NAMALWA (cell line): ENCODE data around the gene NECAB3.

ENCODE experiments used
- DNase-seq: peaks from one replicate; pipeline ENCODE4 v3.0.0-alpha.2; 2015; ENCODE audit warnings: low spot score

The NECAB3 gene

DNA sequence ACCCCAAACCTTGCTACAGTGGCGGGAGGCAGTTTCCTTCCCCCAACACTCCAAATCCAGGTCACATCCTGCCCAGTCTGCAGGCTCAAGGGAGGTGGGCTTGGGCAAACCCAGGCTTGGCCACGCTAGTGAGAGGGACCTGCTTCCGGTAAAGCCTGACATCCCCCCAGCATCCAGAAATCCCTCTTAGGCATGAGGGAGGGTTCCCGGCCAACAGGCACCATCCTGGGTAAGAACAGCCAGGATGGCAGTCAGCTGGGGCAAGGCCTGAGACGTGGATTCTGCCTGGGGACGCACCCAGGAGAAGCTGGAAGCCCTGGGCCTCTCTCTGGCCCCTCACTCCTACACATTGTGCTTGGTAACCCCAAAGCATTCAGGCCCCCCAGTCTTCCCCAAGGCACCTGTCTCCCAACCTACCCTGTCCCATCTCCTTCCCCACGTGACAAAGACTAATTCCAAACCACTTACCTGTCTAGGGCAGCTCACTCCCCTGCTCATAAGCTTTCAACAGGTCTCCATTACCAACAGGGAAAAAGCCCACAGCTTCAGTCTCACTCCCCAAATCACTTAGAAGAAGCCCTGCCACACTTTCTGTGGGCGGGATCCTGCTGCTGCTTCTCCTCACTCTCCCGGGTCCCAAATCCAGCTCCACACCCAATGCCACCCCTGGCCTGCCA lies 10.0 kb downstream of the NECAB3 start:
- no peak for DNase-seq

DNA sequence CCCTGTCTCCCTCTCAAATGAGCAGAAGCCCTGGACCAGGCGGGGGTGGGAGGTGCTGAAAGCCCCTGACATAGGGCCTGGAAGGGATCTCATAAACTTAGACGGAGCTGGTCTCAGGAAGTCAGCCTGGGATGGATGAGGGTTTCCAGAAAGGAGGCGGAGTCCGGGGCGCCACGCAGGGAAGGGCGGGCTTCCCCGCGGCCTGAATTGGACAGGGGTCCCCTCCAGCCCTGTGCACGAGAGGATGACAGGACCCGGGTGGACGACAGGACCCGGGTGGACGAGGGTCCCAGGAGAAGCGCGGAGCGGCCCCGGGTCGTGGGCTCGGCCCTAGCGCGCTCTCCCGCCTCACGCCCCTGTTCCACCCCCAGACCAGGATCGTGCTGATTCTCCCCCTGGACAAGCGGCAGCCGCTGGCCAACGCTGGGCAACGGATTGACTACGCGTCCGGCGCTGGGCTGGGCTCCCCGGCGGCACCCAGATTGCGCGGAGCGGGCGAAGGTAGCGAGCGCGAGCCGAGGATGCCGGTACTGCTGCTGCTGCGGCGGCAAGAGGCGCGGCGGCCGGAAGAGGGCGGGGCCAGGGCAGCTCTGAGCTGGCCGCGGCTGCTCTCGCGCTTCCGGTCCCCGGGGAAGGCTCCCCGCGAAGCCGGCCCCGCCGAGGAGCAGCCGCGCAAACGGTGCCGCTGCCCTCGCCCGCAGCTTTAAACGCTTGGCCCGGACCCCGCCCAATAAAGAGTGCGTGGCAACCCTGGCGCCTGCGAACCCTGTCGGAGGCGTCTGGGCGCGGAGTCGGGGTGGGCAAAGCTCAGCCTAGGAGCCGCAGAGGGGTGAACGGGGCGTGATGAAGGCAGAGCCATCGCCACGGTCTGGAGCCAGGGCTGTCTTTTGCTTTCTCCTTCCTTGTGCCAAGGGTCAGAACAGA lies 10.8 kb downstream of the NECAB3 start:
- DNase-seq, result peak; percentile 80

DNA sequence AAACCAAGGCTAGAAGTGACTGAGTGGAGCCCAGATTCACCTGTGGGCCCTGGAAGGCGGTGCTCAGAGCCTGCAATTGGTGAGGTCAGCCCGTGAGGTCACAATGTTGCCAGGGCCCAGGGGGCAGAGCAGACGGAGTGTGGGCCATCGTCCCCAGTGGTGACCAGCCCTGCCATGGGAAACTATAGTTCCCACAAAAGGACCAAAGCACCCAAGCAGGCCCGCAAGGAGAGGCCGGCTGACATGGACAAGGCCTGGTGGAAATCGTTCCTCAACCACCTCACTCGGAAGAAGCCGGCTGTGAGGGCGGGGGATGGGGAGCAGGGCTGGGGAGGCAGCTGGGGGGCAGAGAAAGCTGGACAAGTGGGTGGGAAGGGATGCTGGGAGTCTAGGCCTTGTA lies 12.1 kb downstream of the NECAB3 start, which contains the start of gene C20orf144:
Gene C20orf144 (plus strand): TSS at position 156 of the 400 bp plus-strand sequence. CDS start 19 bp downstream, at position 175.
- DNase-seq, result no peak

DNA sequence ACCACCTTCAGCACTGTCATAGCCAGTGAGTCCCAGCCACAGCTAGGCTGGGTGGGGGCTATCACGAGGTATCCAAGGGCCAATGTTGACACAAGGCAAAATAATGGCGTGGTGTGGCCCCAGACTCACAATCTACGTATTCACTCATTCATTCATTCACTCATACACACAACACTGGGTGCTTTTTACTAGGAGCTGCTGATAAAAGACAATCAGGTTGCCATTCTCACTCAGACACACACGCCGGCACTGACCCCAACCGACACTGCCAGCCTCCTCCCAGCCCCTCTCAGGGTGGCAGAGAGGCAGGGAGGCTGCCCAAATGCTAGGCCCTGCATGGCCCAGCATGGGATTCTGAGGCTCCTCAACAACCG lies 13.6 kb downstream of the NECAB3 start:
- DNase-seq, result no peak

DNA sequence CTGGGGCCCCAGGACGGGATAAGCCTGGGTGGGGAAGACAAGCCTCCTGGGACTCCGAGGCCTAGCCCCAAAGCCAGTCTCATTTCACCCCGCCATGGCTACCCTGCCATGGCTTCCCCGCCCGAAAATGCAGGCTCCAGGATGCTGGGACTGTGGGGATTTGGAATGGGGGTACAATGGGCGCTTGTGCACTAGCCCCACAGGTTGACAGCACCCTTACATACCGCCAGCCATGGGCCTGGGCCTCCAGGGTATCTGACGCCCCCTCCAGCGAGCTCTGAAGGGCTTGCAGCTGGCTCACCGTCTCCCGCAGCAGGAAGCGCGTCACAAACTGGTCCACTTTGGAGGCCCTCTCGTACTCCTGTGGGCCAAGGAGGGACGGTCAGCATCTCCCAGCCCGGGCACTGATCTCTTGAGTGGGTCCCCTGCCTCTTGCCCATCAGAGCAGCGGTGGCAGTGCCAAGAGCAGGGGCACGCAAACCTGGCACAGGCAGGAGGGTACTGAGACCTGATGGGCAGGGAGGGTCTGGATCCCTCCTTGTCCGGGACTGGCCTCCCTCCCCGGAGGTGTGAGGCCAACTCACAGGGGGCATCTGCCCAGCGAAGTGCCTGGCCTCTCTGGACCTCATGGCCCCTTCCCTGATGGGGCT lies 14.1 kb downstream of the NECAB3 start:
- DNase-seq, result no peak

DNA sequence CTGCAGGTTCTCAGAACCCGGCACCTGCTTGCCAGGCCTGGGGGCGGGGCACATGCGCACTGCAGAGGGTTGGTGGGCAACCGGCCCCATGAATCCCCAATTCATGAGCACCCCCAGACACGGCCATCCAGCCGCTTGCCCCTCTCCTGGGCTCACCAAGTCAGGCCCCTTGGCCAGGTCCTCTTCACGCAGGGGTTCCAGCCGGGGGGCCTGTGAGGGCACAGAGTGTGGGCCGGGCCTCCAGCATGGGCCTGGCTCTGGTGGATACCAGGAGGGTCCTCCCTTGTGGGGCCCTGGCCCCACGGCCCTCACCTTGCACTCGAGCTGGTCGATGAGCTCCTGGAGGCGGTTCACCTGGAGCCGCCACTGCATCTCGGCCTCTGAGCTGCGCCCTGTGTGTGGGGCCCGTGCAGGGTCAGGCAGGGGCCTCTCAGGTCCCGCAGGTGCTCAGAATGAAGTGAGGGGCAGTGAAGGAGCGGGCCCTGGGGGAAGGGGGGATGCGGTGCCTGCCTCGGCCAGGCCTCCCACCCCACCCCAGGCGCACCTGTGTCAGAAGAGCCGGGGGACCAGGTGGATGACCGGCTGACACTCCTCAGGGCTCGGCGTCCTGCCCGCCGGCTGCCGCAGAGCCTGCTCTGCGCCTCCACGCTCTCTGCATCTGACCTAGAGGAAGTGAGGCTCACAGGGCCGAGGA lies 14.7 kb downstream of the NECAB3 start:
- no peak for DNase-seq

DNA sequence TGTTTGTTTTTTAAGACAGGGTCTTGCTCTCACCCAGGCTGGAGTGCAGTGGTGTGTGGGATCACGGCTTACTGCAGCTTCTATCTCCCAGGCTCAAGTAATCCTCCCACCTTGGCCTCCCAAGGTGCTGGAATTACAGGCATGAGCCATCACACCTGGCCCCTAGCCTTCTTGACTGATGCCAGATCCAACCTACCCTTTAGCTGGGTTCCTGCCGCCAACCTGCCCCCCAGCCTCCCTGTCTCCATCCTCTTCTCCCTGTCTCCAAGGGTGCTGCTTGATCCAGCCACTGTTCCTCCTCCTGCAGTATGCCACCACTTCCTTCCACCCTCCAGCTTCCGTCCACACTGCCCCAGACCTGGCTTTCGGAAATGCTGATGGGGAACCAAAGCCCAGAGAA lies 15.3 kb downstream of the NECAB3 start:
- no peak for DNase-seq

DNA sequence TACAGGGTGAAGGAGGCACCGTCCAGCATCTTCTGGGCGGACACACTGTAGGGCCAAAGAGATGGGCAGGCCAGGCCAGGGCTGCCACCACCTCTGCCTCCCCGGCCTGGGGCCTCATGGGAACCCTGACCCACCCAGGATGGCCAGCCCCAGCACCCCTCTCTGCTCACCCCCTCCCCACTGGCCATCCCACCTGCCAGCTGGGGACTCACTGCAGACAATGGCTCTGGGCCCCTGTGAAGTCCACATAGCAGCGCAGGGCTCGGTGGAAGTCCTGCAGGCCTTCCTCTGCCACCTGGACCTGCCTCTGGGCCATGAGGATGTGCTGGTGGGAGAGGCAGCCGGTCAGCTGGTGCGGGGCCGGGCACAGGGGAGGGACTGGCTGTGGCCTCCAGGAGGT lies 15.7 kb downstream of the NECAB3 start:
- DNase-seq, result no peak

DNA sequence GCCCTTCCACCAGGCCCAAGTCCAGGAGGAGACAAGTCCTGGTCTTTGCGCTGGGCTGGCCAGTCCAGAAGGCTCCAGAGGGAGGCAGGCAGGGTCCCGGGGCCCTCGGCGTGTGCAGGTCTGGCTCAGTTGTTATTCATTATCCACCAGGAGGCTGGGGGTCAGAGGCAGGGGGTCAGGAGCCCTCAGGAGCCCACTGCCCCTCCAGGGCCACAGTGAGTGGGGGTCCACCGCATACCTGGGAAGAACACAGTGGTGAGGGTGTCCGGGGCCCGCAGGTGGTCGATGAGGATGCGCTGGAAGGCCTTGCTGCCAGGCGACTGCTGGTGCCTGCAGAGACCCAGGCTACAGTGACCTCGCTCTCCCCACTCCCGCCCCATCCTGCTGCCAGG lies 16.5 kb downstream of the NECAB3 start:
- DNase-seq, result no peak

DNA sequence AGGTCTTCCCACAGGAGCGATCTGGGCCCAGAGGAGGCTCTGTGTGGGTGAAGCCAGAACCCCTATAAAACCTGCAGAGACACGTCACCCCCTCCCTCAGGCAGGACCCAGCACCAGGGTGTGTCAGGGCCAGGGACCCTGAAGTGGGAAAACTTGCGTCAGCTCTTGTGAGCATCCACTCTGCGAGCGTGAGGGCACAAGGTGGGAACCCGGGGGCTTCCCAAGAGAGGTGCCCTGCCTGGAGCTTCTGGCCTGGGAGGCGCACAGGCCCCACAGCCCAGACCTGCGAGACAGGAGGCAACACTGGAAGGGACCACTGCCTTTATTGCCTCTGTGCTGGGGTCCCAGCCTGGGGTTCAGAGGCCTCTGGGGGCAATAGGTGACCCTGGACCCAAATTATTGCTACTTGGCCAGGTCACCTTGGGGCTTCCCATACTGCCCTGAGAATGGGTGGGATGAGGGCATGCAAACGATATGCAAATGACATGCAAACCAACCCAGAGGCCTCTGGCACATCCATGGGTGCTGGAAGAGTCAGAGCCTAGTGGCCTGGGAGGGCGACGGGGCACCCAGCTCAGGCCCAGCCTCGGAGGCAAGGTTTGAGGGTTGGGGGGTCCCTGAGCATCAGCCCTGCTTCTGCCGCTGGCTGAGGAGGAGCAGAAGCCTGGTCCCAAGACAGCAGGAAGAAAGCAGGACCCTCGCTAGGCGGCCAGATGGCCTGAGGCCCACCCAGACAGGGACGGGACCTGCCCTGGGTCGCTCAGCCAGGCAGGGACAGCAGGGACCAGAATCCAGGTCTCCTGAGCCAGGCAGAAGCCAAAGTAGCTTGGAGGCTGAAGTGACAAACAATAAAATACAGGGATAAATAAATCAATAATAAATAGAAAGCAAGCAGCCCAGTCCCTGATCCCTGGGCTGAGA lies 17.2 kb downstream of the NECAB3 start:
- DNase-seq, result no peak

DNA sequence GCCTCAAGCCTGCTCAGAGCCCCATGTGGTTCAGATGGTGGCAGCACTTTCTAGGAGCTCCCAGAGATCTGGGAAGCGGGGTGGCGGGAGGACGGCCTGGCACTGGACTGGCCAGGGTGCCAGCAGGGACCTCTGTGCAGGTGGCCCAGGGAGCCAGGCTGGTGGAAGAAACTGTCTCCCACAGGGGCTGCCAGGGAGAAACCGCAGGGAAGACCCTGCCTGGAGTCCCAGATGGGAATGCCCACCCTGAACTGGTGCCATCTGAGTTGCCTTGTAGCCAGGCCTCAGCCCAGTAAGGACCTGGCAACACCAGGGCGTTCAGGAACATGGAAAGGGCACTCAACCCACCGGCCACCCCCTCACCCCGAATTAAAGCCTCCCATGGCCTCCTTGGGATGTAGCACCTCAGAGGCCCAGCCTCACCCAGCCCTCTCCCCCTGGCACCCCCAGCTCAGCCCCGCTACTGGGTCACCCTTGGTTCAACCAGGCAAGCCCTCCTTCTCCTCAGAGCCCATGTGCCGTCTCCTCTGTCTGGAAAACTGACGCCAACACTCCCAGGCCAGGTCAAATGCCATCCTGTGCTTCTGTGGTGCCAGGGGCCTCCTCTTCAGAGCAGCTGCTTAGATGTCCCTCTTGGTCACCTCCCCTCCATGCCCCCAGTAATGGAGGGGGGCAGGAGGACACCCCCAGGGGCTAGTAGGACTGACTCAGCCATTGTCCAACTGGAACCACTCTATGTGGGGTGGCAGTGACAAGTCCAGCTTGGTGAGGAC lies 18.0 kb downstream of the NECAB3 start:
- DNase-seq, result no peak

DNA sequence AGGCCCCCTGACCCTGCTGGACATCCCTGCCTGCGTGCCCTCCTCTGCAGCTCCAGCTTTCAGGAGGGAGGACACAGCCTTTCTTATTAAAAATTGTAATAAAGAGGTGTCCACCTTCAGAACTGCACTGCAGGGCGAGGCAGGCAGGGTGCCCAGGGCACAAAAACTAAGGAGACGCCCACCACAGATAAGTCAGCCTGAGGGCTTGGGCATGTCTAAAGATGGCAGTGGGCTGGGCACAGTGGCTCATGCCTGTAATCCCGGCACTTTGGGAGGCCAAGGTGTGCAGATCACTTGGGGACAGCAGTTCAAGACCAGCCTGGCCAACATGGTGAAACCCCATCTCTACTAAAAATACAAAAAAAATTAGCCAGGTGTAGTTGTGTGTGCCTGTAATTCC lies 19.1 kb downstream of the NECAB3 start:
- no peak for DNase-seq

DNA sequence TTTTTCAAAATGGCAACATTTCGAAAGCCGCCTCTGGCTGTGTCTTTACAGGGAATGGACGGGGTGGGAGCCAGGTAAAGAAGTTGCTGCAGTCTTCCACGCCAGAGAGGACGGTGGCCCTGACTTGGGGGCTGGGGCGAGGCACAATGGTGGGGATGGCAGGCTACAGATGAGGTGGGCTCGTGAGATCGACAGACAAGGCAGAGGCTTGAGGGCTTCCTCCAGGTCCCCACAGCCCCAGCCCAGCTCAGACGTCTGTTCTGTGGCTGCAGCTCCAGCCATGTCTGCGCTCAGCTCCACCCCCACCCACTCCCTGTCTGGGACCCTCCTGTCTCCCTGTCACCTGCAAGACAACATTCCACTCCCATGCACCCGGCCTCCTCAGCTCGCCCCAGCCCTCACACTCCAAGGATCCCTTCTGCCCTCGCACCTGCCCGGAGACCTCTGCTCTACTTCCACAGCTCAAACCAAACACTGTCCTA lies 19.5 kb downstream of the NECAB3 start:
- no peak for DNase-seq

DNA sequence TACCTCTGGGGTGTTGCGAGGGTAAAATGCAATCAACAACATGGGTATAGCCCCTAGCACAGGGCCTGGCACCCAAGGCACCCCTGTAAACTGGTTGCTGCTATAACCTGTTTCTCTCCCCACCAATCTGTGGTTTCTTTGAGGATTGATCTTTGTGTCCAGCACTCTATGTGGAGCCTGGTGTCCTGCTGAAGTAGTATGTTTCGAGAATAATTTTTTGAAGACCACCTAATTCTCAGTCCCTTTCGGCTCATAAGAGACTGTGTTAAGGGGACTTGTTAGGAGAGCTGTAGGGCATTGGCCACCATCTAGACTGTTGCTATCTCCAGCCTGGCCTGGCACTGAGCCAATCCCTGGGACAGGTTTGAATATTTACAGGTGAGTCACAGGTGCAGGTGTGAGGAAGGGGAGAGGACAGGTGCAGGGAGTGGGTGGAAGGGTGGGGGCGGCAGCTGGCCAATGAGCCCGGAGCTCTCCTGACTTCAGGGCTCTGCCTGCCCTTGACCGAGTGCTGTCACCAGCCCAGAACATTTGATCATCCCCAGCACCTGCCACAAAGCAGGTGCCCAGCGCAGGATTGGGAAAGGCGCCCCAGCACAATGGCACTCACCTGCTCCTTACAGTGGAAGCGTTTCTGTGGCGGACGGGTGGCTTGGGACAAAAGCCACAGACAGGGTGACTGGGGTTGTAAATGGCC lies 20.2 kb downstream of the NECAB3 start:
- no peak for DNase-seq

DNA sequence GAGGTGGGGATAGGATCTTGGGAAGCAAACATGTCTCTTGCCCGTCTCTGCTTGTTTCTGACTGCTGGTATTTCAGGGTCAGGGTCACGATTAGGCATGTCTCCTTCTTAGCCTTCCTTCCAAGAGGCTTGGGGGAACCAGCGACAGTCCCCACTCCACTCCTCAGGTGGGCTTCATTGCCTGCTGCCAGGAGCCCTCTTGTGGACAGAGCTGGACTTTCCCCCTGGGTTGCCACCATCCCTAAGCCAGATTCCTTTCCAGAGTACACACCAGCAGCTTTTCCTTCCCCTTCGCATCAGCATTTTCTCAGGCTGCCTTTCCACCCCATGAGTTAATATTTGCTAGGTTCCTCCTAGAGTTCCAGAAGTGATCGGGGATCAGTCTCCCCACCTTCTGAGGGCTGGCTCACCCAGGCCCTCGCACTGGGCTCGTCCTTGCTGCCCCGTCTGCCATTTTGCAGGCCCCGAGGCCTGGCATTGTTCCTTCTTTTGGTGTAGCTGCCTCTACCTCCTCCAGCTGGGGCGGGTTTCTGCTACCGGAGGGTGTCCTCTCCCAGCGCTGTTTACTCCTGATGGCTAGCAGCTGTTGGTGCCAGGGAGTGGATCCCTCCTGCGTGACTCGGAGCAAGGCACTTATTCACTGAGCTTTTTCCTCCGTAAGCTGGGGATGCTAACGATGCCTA lies 20.9 kb downstream of the NECAB3 start:
- DNase-seq, result peak; percentile 70

DNA sequence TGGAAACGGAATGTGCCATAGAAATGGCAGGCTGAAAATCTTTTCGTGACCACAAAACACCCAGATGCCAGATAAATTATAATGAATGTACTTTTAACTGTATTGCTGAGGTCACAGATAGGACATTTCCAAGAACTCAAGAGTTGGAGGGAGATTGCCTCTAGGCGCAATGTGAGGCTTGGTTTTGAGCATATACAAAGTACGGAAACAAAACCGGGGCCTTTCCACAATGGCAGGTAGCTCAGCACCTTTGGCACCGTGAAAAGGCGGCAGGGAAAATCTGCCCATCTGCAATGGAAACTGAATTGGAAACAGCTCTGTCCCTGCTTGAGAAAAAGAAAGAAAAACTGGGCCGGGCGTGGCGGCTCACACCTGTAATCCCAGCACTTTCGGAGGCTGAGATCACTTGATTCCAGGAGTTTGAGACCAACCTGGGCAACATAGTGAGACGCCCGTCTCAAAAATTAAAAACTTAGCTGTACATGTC lies 22.6 kb downstream of the NECAB3 start:
- DNase-seq, result no peak

DNA sequence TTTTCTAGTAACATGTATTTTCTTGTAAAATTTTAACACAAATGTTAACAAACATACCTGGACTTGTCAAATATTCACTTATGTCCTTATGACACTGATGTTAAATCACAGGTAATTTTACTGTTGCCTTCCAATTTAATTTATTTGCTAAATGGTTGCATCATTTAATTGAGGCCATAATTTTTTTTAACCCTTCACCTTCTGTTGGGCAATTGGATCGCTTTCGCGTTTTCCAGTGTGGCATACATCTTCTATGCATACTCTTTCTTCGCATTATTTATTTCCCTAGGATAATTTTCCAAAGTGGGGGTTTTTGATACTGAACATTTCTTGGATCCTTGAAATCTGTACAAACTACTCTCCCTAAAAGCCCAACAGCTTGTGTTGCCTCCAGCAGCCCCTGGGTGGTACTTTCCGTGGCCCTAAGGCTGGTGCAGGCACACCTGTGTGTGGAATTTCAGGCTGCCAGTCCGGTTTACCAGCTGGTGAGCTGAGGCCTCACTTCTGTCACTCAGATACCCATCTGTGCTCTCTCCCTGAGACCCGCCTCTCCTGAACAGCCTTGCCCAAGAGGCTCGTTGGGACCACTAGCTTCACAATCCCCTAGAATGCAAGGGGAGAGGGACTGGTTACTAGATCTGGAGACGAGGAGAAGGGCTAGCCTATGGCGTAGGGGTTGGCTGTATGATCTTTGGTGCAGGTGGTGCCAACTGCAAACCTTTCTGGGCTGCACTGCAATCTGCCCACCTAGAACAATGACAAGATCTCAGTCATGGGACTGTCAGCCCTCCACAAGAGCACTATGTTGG lies 23.3 kb downstream of the NECAB3 start:
- DNase-seq, result no peak
